SIG-M5 (cell line): Measurements from ENCODE around the gene ALDH18A1.
"Not testable (repeated sequence)": the region's sequence is repeated elsewhere in the genome, so short reads cannot be mapped to it uniquely, and the experiment has no call there.

Source experiments
- DNase-seq: peaks from one replicate; lab custom pipeline; 2025; lab: John Stamatoyannopoulos, UW

Gene ALDH18A1

GRCh38 chr10:95650232-95650631 is 6.3 kb downstream of the ALDH18A1 start:
- DNase-seq, result no peak

GRCh38 chr10:95648138-95648537 is 8.4 kb downstream of the ALDH18A1 start:
- no peak for DNase-seq

- no peak for DNase-seq
Observed at GRCh38 chr10:95646160-95646559, 10.4 kb downstream of the ALDH18A1 start.

- no peak for DNase-seq
Observed at GRCh38 chr10:95644901-95645300, 11.6 kb downstream of the ALDH18A1 start.

GRCh38 chr10:95640891-95641315 is 15.6 kb downstream of the ALDH18A1 start:
- DNase-seq, result no peak

- no peak for DNase-seq
Observed at GRCh38 chr10:95637911-95638310, 18.6 kb downstream of the ALDH18A1 start.

- DNase-seq, result no peak
Observed at GRCh38 chr10:95637140-95637539, 19.4 kb downstream of the ALDH18A1 start.

GRCh38 chr10:95635319-95635733 is 21.2 kb downstream of the ALDH18A1 start:
- DNase-seq, result no peak

- no peak for DNase-seq
Observed at GRCh38 chr10:95628786-95629185, 27.7 kb downstream of the ALDH18A1 start.

GRCh38 chr10:95626500-95626899 is 30.0 kb downstream of the ALDH18A1 start:
- no peak for DNase-seq

GRCh38 chr10:95620415-95620814 is 36.1 kb downstream of the ALDH18A1 start:
- not testable (repeated sequence) for DNase-seq

- DNase-seq, result no peak
Observed at GRCh38 chr10:95618101-95618500, 38.4 kb downstream of the ALDH18A1 start.

- DNase-seq, result no peak
Observed at GRCh38 chr10:95616446-95616845, 40.1 kb downstream of the ALDH18A1 start.

GRCh38 chr10:95613330-95613729 is 43.2 kb downstream of the ALDH18A1 start:
- DNase-seq, result no peak

- no peak for DNase-seq
Observed at GRCh38 chr10:95610727-95611126, 45.8 kb downstream of the ALDH18A1 start.

GRCh38 chr10:95606922-95607321 is 49.6 kb downstream of the ALDH18A1 start:
- DNase-seq, result no peak

- DNase-seq, result no peak
Observed at GRCh38 chr10:95605163-95605562, 51.3 kb downstream of the ALDH18A1 start.

- no peak for DNase-seq
Observed at GRCh38 chr10:95604630-95605029, 51.9 kb downstream of the ALDH18A1 start.

- no peak for DNase-seq
Observed at GRCh38 chr10:95602382-95602781, 54.1 kb downstream of the ALDH18A1 start.

- DNase-seq, result no peak
Observed at GRCh38 chr10:95601116-95601719, 55.3 kb downstream of the ALDH18A1 start.

GRCh38 chr10:95600158-95600557 is 56.4 kb downstream of the ALDH18A1 start:
- no peak for DNase-seq

- DNase-seq, result no peak
Observed at GRCh38 chr10:95597788-95598187, 58.7 kb downstream of the ALDH18A1 start.

- DNase-seq, result no peak
Observed at GRCh38 chr10:95588025-95588424, 68.5 kb downstream of the ALDH18A1 start.

GRCh38 chr10:95579835-95580535 is 76.5 kb downstream of the ALDH18A1 start:
- no peak for DNase-seq
